Inferior parietal cortex (tissue), 1 donor: ENCODE results near the gene PRDM2.

ENCODE experiments used
- DNase-seq: peaks from one replicate; pipeline ENCODE4 v3.0.0-alpha.2; 2016; ENCODE audit errors: extremely low spot score

PRDM2 gene

DNA sequence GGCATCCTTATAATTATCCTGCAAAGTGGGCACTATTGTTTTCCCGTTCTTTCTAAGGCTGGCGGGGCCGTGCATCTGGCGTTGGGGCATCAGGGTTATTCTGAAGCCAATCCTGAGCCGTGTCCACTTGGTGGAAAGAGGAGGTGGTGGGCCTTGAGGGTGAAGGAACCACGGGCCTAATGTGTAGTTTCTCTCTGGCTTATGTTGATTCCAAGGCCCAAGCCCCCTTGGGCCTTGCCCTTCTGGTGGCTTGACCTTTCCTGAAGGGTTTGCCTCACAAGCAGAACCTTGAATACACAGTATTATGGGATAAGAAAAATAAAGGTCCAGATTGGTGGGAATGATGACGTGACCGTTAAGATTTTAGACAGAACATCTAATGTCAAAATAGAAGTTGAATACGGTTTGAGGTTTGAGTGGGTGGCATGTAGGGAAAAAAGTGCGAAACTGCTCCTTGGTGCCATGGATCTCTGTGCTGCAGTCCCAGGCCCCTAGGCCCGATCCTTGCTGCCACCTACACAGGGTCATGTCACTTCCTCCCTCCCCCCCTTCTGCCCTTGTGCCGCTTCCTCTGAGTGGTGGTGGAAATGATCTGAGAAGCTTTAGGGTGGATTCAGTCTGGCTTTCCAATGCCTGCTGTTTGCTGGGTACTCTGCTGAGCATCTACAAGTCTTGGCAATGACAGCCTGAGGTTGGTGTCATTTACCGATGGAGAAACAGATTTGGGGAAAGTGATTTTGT is 90.5 kb downstream of the PRDM2 start:
- no peak for DNase-seq

DNA sequence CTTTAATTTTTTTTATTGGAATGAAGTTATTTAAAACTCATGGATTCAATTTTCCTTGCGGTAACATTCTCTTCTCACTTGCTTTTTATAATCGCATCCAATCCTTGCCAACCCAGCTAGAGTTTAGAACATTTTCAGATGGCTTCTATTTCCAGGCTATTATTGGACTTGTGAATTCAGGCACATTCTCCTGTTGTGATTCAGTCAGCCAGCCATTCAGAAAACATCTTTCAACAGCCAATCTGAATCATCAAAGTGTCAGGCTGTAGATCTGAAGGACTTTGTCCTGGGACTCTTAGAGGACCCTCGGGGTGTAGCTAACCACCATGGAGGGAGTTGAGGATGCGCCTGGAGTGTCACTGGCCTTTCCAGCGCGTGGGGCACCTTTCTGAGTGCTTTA is 92.4 kb downstream of the PRDM2 start:
- peak; percentile 66 for DNase-seq

DNA sequence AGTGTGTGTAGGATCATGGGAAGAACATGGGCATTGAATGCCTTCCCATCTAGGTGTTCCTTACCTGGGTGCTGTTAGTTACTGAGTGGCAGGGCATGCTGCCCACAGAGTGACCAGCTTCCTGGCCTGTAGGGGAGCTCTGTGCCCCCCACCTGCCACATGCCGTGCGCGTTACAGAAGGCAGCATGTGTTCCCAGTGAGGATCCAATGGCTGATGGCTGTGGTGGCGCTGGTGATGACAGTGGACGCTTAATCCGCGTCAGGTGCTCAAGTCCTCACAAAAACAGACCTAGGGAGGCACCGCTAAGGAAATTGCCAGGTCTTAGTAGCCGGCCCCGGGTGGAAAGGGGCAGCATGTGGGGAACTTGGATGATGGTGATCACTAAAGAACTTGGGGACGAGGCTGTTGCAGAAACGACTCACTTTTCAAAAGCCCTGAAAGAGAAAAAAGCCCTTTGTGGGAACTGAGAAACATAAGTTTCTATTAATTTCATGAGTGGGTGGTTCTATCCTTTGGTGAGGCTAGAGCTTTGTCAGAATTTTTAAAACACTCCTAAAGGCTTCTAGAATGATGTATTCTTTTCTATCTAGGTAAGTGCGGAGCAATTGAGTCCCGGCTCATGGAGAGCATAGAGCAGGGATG is 93.2 kb downstream of the PRDM2 start:
- no peak for DNase-seq

DNA sequence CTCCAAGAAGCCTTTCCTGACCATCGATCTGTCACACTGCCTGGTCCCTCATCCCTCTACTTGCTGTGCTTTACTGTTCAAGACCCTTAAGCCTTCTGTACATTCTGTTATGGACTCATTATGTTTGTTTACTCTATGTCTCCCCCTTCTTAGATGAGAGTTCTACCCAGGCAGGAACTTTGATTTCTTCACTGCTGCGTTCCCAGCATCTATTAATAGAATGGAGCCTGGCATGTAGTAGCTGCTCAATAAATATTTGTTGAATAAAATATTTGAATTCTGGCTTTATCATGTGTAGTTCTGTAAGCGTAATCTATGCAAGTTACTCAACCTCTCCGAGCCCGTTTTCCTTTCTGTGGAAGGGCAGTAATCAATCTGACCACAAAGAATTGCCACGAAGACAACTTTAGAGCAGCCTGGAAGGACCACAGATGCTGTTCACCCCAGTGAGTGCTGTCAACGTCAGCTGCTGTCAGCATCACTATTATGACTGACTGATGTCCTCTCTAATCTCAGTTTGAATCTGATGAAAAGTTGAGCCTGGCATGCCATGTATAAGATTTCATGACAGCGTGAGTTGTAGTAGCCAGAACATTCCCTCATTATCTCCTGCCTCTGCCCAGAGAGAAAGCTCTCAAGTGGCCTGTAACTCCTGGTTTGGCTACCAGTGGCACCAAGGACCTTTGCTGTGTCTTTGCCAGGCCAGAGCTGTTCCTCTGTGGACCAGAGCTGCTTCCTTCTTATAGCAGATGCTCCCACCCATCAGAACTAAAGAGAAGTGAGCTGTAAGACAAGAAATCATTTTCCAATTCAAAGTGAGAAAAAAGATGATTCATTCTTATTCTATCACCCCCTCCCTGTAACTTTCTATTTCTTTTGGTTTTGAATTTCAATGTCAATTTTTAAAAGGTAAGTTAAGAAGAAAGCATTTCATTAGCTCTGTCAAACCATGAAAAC is 94.5 kb downstream of the PRDM2 start:
- DNase-seq: no peak

DNA sequence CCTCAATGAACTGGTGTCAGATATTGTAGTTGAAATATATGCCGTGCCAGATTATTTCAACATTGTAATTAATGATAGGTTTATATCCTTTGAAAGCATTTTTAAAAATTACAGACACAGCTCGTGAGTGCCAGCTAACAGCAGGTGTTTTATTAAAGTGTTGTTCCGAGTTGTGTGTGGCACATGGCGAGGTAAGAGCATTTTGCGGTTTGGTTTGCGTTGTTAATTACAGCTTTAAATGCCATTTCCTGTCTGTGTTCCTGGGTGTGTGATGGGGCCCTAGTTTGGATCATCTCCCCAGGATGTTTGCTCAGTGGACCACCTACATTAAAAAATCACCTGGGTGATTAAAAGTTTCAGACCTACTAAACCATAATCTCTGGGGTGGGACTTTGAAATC is 97.4 kb downstream of the PRDM2 start:
- DNase-seq: no peak

DNA sequence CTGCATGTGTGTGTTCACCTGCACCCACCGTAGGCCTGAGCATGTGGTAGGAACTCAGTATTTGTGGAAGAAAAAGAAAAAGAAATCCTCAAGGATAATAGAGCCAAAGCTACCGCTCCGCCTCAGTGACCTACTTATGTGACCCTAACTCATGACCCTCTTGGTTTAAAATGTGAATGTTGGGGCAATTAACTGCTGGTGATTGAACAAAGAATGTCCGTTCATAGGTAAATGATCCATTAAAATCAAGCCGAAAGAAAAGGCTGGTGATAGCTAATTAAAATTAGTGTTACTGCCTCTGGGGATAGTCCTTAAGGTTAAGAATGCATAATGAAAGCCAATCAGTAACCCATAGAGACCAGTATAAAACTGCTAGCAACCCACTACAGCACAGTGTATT is 98.1 kb downstream of the PRDM2 start:
- DNase-seq: no peak

DNA sequence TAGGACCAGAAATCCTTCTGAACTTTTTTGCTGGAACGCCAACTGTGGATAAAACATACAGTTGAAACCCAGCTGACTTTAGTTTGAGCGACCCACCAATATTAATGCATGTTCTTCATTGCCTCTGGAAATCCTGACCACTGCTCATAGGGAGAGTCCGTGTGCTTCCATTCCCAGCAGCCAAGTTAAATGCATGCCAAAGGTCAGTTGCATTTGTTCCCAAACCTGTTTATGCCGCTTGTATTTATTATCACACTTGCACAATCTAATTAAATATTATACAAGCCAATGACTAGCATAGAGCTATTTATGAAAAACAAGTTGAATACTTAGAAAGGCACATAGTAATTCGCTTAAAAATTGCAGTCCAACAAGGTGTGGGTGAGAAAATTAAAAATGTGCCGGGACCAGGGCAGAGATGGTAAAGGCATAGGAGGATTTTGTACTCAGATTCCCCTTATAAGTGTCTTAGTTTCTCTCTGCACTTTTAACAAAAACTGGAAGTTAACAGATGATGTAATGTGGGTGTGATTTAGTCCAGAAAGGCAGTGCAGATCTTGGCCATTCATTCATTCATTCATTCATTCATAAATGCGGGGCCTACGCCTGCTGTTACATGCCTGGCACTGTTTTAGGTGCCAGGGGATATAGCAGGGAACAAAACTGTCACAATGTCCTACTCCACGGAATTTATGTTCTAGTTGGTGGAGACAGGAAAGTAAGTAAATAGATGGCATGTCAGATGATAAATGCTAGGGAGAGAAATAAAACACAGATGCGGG is 99.7 kb downstream of the PRDM2 start:
- no peak for DNase-seq

DNA sequence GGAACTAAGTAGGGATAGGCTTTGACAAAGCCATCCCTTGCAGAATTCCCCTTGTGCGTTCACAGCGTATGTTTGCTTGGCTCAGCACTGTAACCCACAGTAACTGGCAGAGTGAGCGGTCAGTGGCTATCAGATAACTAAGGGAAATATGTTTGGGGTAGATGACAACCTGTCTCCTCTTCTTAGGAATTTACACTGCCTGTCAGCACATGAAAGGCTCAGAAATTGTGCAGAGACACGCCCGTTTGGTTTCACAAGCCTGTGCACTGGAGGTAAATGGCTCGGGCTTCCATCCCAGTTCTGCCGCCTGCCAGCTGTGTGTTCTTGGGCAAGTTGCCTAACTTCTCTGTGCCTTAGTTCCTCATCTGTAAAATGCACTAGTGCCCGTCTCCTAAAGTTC is 101.2 kb downstream of the PRDM2 start:
- DNase-seq: no peak

DNA sequence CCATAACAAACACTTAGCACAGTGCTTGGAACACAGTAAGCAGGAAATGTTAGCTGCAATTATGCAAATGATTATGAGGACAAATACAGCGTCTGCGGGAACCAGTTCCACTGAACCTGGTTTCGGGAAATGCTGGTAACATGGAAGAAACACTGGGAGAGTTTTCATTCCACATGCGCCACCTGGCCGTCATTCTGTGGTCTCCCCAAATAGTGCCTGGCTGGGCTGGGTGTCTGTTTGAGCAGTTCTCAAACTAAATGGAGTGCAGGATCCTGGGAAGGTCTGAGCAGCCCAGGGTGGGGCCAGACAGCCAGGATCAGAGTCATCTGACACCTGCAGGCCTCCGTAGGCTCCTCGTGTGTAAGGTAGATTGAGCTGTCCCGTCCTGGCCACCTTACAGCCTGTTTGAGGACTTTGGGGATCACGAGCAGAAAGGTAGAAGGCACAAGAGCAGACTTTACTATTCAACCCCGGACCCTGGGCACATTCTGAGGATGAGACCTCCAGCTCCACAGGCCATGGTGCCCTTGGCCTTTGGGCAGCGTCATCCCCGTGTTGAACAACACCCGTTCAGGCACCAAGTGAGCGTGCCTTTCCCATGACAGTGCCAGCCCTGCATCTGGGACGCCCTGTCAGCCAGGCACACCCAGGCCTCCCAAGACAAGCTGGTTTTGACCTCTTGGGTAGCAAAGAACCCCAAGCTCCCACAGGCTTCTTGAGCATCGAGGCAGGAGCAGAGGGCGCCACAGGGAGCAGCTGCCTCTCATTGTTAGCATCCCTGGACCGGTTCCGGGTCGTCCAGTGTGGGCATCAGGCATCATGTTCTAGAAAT is 101.9 kb downstream of the PRDM2 start:
- no peak for DNase-seq

DNA sequence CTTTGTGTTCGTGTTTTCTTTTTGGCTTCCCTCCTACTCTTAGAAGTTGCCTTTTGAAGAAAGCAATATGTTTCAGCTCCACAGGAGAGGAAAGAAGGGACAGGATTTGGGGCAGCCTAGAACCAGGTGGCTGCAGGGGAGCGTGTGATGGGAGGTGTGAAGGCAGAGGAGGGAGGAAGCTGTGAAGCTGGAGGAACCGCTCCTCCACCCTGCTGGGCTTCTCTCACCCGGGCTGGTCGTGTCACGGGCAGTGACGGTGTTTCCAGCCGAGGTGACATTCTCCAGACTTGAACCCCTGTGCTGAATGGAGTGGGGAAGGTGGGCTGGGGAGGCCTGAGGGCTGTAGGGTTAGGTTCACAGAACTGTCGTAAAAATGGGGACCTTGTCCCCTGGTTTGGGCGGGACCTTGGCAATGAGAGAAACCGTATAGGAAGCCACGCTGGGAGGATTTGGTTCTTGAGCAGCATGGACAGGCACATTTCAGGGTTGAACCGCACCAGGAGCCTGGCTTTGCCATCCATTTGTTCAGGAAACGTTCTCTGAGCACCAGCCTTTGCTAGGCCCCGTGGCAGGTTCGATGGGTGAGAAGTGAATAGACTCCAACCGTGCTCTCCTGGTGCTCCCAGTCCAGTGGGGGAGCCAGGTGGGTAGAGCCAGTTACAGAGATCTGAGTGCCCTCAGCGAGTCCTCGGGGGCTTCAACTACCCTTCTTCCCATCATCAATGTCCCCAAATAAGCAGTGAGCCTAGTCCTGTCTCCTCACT is 103.0 kb downstream of the PRDM2 start:
- no peak for DNase-seq

DNA sequence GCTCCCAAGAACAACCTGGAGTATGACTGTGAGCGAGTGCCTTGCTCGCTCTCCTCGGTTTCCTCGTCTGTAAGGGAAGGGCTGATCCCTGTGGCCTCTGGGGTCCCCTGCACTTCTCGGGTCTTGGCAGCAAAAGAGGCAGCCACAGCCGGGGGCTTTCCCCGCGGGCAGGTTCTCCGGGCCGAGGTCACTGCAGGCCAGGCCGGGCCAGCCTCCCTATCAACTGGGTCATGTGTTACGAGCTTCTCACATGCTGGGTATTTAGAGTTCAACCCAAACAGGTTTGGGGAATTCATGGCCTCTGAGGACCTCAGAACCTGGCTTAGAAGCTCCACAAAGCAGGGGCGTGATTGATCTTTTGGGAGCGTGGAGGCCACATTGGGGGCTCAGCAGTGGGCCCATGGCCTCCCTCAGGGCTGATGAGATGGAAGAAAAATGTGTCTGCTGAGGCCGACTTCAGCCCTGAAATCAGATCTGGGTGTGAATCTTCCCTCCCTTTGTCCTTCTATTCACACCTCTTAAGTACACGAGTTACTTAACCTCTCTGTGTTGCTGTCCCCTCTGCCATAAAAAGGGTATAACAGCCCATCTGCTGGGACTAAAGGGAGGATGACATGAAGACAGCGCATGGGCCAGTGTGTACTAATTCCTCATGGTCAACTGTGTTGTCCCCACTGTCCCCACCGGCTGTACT is 103.7 kb downstream of the PRDM2 start:
- no peak for DNase-seq

DNA sequence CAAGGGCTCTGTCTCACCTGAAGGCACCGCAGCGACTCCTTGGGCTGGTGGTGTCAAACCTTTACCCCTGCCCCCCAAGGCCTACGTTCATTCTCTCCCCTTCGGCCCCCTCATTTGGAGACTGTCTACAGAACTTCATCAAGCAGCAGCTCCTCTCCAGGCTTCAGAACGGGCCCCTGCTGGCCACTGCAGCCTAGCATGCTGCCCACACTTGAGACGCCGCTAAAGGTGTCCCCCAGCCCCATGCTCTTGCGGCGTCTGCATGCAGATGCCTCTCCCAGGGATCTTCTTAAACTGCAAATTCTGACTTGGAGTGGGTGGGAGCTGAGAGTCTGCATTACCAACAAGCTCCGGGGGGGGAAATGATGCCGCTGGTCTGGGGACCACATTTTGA is 104.2 kb downstream of the PRDM2 start:
- DNase-seq: no peak

DNA sequence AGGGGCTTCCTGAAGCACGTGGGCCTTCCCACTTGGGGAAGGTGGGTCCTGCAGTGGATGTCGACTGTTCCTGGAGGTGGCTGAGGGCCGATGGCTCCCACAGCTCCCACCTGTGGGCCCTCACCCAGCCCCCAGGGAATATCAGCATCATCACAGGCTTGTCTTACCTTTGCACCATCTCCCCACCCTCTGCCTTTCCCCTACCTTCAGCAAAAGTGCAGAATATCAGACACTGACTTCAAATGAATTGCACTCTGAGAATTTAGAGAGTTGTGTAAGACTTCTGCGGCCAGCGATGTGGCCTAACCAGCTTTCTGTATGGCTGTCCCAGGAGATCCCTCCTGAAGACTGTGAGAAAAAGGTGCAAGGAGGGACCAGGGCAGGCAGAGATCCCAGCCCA is 105.4 kb downstream of the PRDM2 start:
- DNase-seq: no peak

DNA sequence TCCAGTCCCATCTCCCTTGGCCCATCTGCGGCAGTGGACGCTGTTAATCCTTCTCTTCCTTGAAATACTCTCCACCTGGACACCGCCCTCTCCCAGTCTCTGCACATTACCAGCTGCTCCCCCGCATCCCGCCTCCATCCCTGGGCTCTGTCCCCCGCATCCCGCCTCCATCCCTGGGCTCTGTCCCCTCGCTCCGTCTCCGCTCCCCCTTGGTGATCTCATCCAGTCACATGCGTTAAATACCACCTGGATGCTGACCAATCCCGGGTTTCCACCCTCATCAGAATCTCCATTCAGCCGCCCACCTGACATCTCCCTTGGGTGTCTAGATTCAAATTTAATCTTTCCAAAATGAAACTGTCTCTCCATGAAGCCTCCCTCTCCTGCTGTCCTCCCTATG is 106.1 kb downstream of the PRDM2 start:
- no peak for DNase-seq

DNA sequence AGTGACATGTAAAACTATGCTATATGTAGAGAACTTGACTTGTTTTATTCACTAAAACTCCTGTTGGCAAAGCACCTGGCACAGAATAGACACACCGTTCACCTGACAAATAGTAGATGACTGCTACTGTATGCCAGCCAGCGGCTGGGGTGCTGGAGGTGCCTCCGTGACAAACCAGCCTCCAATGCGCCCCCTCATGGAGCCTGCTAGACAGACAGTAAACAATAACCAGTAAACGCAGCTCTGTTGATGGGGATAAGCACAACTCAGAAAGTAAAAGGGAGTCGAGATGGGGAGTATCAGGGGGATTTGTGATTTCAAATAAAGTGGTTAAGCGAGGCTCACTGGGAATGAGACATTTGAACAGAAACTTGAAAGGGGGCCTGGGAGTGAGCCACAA is 107.2 kb downstream of the PRDM2 start:
- no peak for DNase-seq

DNA sequence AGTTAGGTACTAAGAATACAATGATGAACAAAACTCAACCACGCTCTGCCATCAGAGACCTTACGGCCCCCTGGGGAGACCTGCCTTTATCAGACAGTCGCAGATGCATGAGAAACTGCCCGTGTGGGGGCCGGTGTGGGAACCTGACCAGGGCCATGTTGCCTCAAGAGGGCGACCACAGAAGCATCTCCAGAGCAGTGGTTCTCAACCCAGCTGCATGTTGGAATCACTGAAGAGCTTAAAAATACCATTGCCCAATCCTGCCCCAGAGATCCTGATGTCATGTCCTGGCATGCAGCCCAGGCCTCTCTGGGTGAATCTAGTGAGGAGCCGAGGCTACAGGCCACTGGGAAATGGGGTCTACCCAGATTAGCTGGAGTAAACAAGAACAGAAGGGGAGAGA is 108.7 kb downstream of the PRDM2 start:
- no peak for DNase-seq

DNA sequence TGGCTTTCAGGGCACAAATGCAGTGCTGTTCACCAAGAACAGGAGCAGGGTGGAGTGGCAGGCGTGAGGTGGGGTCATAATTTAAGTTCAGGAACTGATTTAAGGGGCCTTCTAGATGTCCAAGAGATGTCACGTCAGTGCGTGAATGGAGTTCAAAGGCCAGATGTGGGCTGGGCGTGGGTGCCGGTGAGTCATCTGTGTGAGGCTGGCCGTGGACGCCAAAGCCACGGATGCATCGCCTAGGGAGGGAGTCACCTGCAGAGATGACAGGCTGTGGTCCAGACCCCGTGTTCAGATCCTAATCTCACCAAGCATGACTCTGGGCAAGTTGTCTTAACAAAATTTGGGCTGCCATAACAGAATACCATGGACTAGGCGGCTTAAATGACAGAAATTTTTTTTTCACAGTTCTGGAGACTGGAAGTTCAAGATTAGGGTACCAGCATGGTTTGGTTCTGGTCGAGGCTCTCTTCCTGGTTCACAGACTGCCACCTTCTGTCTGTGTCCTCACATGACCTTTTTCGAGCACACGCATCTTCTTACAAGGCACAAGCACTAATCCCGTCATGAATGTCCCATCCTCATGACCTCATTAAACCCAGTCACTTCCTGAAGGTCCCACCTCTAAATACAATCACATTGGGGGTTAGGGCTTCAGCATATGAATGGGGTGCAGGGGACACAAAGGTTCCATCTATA is 109.6 kb downstream of the PRDM2 start:
- DNase-seq: no peak

DNA sequence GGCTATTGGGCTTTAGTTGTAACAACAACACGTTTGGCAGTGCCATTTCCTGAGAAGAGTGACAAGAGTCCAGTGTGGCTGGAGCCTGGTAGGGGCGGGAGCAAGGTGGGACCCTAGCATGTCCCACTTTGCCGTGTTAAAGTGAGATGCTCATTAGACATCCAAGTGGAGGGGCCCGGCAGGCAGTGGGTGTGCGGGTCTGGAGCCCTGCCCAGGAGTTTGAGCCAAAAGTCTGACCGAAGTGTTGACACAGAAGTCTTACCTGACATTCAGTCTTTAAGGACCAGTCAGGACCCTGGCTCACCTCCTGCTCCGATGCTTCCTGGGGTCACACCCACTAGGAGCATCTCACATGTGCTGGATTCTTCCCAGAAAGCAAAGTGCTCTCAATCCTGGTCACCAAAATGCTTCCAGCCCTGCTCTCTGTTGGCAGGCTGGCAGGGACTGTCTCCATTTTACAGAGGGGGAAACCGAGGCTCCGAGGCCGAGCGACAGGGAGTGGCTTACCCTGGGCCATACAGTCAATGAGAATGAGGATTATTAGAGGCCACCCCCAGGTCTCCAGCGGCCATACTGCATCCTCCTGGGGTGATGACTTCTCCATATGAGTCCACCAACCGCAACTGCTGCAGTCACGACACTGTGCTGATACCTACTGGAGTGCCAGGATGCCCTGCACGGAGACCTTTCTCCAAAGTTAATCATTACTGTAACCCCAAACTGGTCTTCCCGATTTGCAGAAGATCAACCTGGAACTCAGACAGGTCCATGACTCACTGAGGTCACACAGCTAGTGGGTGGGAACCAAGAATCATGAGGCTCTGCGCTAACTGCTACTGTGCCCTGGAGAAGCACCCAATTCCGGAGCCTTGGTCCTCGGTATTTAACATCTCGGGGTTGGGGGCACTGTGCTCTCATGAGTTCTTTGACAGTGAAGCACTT is 112.7 kb downstream of the PRDM2 start:
- DNase-seq: no peak
